IPS-18a (cell line): ENCODE measurements around the gene SMIM32.

ENCODE experiments used
- H3K27ac ChIP-seq: one replicate; pipeline ENCODE4 v1.5.1; 2013; ENCODE audit warnings: low read length
- H3K27me3 ChIP-seq: one replicate; pipeline ENCODE4 v1.6.1; 2013; ENCODE audit warnings: mild to moderate bottlenecking, low read length; ENCODE audit not compliant: control insufficient read depth, insufficient read depth
- H3K36me3 ChIP-seq: one replicate; pipeline ENCODE4 v1.6.1; 2013; ENCODE audit warnings: low read depth, low read length; ENCODE audit not compliant: control insufficient read depth
- H3K4me1 ChIP-seq: one replicate; pipeline ENCODE4 v1.6.1; 2013; ENCODE audit warnings: low read depth, low read length; ENCODE audit not compliant: control insufficient read depth
- H3K4me3 ChIP-seq: one replicate; pipeline ENCODE4 v1.5.1; 2013; ENCODE audit warnings: low read length
- H3K9ac ChIP-seq: one replicate; pipeline ENCODE4 v1.6.1; 2013; ENCODE audit warnings: mild to moderate bottlenecking, low read length, moderate library complexity
- H3K9me3 ChIP-seq: one replicate; pipeline ENCODE4 v1.6.1; 2013; ENCODE audit warnings: low read depth, low read length; ENCODE audit not compliant: control insufficient read depth

Gene SMIM32

GRCh38 chr5:136192526-136193321 is at the start of gene SMIM32:
SMIM32 (minus strand) TSS chr5:136193162; CDS start chr5:136192524, 638 bp downstream.
- H3K36me3 ChIP-seq = no peaks in the 10 kb centered on the region

DNA sequence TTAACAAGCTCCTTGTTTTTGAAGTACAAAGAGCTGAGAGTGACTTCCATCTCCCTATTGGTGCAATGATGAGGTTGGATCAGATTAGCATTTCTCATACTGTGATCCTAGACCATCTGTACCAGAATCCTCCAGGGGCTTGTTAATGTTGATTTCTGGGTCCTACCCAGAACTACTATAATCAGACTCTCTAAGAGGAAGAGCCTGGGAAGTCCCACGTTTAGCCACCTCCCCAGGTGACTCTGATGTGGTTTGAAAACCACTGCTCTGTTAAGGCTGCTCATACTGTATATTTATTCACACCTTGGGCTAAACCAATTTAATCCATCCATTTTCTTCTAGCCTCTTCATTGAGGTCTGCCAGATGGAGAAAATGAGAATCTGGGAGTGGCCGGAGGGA is 49.6 kb upstream of the SMIM32 start:
- Histone ChIP-seq H3K9ac (no peak overlapping the region), H3K27ac (no peak overlapping the region), H3K4me1 (no peaks in the 10 kb centered on the region), H3K9me3 (no peaks in the 10 kb centered on the region), H3K27me3 (no peaks in the 10 kb centered on the region), H3K4me3 (no peak overlapping the region), H3K36me3 (no peaks in the 10 kb centered on the region)

More at GRCh38 chr5:136192526-136193321, at the start of gene SMIM32:
- H3K9me3 ChIP-seq = no peaks in the 10 kb centered on the region
- peaks cover 93% of the 10 kb centered on the region for H3K27me3 ChIP-seq
- H3K4me3 ChIP-seq = peak within 1 kb of the TSS; percentile 62
- peak within 1 kb of the TSS; percentile 1 for H3K9ac ChIP-seq
- no peak within 1 kb of the TSS for H3K27ac ChIP-seq
- peaks cover 8% of the 10 kb centered on the region for H3K4me1 ChIP-seq

GRCh38 chr5:136242136-136242535 is 49.2 kb upstream of the SMIM32 start:
- Histone ChIP-seq H3K9ac (no peak overlapping the region), H3K27ac (no peak overlapping the region), H3K4me3 (no peak overlapping the region), H3K9me3 (no peaks in the 10 kb centered on the region), H3K4me1 (no peaks in the 10 kb centered on the region), H3K36me3 (no peaks in the 10 kb centered on the region), H3K27me3 (no peaks in the 10 kb centered on the region)

GRCh38 chr5:136240894-136241293 is 47.9 kb upstream of the SMIM32 start:
- no peak overlapping the region for H3K4me3 ChIP-seq
- H3K9me3 ChIP-seq = no peaks in the 10 kb centered on the region
- no peaks in the 10 kb centered on the region for H3K27me3 ChIP-seq
- no peaks in the 10 kb centered on the region for H3K4me1 ChIP-seq
- H3K27ac ChIP-seq = no peak overlapping the region
- H3K9ac ChIP-seq = no peak overlapping the region
- no peaks in the 10 kb centered on the region for H3K36me3 ChIP-seq

- H3K9ac ChIP-seq = no peak overlapping the region
- H3K4me1 ChIP-seq = no peaks in the 10 kb centered on the region
- H3K27me3 ChIP-seq = no peaks in the 10 kb centered on the region
- no peaks in the 10 kb centered on the region for H3K9me3 ChIP-seq
- no peaks in the 10 kb centered on the region for H3K36me3 ChIP-seq
- no peak overlapping the region for H3K27ac ChIP-seq
- H3K4me3 ChIP-seq = no peak overlapping the region
Observed at GRCh38 chr5:136236479-136237083, 43.6 kb upstream of the SMIM32 start.

DNA sequence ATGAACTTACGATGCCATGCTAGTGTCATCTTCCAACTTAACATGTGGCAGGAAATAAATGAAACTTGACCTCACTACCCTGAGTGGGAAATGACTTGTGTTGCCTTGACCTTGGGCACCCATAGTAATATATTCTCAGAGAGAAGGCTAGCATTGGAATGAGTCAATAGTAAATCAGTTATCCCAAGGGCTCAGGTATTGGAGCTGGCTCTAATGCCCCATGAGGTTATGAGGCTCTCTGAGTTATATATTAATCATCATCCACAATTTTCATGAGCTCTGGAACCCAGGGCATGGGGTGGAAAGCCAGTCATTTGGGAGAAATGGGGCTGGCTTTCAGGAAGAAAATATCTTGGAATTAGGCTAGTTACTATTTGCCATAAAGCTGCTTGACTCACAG is 42.4 kb upstream of the SMIM32 start:
- no peaks in the 10 kb centered on the region for H3K9me3 ChIP-seq
- no peaks in the 10 kb centered on the region for H3K36me3 ChIP-seq
- no peak overlapping the region for H3K4me3 ChIP-seq
- no peaks in the 10 kb centered on the region for H3K27me3 ChIP-seq
- no peak overlapping the region for H3K27ac ChIP-seq
- H3K4me1 ChIP-seq = peaks cover 9% of the 10 kb centered on the region
- H3K9ac ChIP-seq = no peak overlapping the region

DNA sequence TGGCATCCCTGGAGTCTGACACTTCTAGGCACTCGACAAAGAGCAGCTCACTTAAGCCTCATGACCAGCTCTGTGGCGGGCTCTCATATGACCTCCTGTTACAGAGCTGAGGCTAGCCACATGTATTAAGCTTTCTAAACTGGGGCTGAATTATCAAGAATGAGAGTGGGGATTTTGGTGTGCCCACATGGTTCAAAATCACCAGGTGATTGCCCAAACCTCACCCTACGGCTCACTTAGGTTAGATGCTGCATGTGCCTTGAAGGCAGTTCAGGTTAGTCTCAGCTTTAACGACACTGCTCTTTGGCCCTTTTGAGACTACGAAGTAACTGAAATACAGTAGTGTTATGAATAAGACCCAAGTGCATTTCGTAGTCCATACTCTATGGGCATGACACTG is 39.4 kb upstream of the SMIM32 start:
- Histone ChIP-seq H3K36me3 (no peaks in the 10 kb centered on the region), H3K27ac (no peak overlapping the region), H3K9me3 (no peaks in the 10 kb centered on the region), H3K9ac (no peak overlapping the region), H3K27me3 (no peaks in the 10 kb centered on the region), H3K4me1 (peaks cover 25% of the 10 kb centered on the region), H3K4me3 (no peak overlapping the region)

- H3K36me3 ChIP-seq = no peaks in the 10 kb centered on the region
- no peaks in the 10 kb centered on the region for H3K27me3 ChIP-seq
- H3K27ac ChIP-seq = no peak overlapping the region
- peak overlapping the region; percentile 10 for H3K4me3 ChIP-seq
- peaks cover 29% of the 10 kb centered on the region for H3K4me1 ChIP-seq
- no peaks in the 10 kb centered on the region for H3K9me3 ChIP-seq
- no peak overlapping the region for H3K9ac ChIP-seq
Observed at GRCh38 chr5:136230176-136230575, 37.2 kb upstream of the SMIM32 start.

- no peak overlapping the region for H3K27ac ChIP-seq
- no peaks in the 10 kb centered on the region for H3K36me3 ChIP-seq
- H3K27me3 ChIP-seq = no peaks in the 10 kb centered on the region
- peaks cover 29% of the 10 kb centered on the region for H3K4me1 ChIP-seq
- no peak overlapping the region for H3K9ac ChIP-seq
- no peaks in the 10 kb centered on the region for H3K9me3 ChIP-seq
- H3K4me3 ChIP-seq = no peak overlapping the region
Observed at GRCh38 chr5:136228136-136228757, 35.3 kb upstream of the SMIM32 start.

- Histone ChIP-seq H3K27ac (no peak overlapping the region), H3K36me3 (no peaks in the 10 kb centered on the region), H3K4me1 (peaks cover 29% of the 10 kb centered on the region), H3K9me3 (no peaks in the 10 kb centered on the region), H3K9ac (no peak overlapping the region), H3K27me3 (no peaks in the 10 kb centered on the region), H3K4me3 (no peak overlapping the region)
Observed at GRCh38 chr5:136226401-136226800, 33.4 kb upstream of the SMIM32 start.

DNA sequence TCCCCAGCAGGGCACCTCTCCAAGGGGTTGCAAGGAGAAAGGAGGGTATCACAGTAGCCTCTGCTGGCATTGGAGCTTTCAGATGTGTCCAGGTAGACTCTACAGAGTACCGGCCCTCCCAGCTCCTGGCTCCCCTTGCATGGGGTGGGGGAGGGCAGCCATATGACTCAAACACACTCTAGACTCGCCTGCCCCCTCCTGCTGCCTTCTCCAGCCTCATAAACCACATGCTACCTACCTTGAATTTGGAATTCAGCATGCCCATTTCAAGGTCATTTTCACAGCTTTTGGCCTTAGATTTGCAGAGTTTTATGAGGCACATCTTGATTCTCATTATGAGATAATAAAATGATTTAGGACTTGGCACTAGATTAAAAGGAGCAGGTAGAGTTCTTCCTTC is 32.8 kb upstream of the SMIM32 start:
- H3K9me3 ChIP-seq = no peaks in the 10 kb centered on the region
- no peak overlapping the region for H3K9ac ChIP-seq
- H3K27ac ChIP-seq = no peak overlapping the region
- peaks cover 25% of the 10 kb centered on the region for H3K4me1 ChIP-seq
- no peaks in the 10 kb centered on the region for H3K27me3 ChIP-seq
- no peaks in the 10 kb centered on the region for H3K36me3 ChIP-seq
- H3K4me3 ChIP-seq = no peak overlapping the region
